ENCODE data around the gene RPL39L. TPM values are rescaled to one million over a fixed set of nuclear protein-coding genes. Genes with fewer than 3 reads are reported as not detected.

The RPL39L gene
- total RNA-seq, 1 experiment from 2014 or later = 11.9 TPM

DNA sequence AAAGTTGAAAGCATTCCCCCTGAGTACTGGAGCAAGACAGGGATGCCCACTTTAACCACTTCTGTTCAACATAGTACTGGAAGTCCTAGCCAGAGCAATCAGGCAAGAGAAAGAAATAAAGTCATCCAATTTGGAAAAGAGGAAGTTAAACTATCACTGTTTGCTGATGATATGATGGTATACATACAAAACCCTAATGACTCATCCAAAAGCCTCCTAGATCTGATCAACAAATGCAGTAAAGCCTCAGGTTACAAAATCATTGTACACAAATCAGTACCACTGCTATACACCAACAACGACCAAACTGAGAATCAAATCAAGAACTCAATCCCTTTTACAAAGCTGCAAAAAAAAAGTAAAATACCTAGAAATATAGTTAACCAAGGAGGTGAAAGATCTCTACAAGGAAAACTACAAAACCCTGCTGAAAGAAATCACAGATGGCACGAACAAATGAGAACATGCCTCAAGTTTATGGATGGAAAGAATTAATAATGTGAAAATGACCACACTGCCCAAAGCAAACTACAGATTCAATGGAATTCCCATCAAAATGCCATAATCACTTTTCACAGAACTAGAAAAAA lies 40.3 kb downstream of the RPL39L start:
- DNase-seq (ENCODE audit: low read depth) = no peak

DNA sequence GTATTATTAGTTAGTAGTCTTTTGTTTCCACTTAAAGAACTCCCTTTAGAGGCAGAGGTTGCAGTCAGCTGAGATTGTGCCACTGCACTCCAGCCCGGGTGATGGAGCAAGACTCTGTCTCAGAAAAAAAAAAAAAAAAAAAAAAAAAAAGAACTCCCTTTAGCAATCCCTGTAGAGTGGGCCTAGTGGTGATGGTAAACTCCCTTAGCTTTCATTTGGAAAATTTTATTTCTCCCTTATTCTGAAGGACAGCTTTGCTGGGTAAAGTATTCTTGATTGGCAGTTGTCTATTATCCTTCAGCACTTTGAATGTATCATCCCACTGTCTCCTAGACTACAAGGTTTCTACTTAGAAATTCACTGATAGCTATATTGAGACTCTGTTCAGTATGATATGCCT lies 46.0 kb downstream of the RPL39L start:
- DNase-seq (ENCODE audit: low read depth) = no peak

- no peak for DNase-seq (ENCODE audit: low read depth)
These were observed 50.6 kb downstream of the RPL39L start for GRCh38 chr3:187088701-187089100.

GRCh38 chr3:187086831-187087230 lies 52.5 kb downstream of the RPL39L start:
- DNase-seq (ENCODE audit: low read depth) = no peak

GRCh38 chr3:187085933-187086332 lies 53.4 kb downstream of the RPL39L start:
- DNase-seq (ENCODE audit: low read depth) = no peak

DNA sequence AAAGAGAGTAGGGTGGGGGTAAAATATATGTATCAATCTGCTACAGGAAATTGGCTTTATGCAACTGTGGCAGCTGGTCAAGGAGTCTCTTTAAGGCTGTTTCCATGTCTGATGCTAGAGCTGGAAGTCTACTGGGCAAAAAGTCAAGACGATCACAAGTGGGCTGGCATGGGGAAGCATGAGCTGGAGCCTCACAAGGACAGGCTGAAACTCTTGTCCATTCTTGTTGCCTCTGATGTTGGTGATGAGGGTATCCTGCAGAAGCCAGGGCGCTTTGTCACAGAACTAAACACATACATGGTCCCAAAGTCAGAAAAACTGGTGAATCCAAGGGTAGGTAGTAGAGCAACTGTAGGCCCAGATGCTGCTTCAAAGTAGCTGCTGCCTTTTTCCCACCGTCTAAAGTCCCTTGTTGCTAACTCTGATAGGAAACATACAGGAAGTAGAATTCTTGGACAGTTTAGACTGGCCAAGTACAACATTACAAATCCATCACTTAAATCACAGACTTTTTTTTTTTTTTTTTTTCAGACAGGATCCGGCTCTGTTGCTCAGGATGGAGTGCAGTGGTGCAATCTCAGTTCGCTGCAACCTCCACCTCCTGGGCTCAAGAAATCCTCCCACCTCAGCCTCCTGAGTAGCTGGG lies 54.2 kb downstream of the RPL39L start:
- DNase-seq (ENCODE audit: low read depth) = no peak

GRCh38 chr3:187084580-187084979 lies 54.7 kb downstream of the RPL39L start:
- no peak for DNase-seq (ENCODE audit: low read depth)

GRCh38 chr3:187084126-187084525 lies 55.2 kb downstream of the RPL39L start:
- DNase-seq (ENCODE audit: low read depth) = no peak

- DNase-seq (ENCODE audit: low read depth) = no peak
These were observed 56.4 kb downstream of the RPL39L start for GRCh38 chr3:187082758-187083375.

DNA sequence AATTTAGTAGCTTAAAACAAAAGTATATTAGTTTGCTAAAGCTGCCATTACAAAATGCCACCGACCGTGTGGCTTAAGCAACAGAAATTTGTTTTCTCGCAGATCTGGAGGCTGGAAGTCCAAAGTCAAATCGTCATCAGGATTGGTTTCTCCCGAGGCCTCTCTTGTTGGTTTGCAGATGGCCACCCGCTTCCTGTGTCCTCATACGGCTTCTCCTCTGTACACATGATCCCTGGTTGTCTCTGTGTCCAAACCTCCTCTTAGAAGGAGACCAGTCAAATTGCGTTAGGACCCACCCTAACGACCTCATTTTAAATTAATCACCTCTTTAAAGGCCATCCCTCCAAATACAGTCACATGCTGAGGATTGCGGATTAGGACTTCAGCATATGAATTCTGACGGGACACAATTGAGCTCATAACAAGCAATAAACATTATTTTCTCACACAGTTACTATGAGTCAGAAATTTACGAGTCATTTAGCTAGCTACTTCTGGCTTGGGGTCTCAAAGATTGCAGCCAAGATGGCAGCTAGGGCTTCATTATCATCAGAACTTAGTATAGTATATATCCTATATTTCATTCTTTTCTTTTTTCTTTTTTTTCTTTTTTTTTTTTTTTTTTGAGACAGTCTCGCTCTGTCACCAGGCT lies 58.4 kb downstream of the RPL39L start:
- DNase-seq (ENCODE audit: low read depth) = no peak

- DNase-seq (ENCODE audit: low read depth) = no peak
These were observed 59.9 kb downstream of the RPL39L start for GRCh38 chr3:187079090-187080022.

DNA sequence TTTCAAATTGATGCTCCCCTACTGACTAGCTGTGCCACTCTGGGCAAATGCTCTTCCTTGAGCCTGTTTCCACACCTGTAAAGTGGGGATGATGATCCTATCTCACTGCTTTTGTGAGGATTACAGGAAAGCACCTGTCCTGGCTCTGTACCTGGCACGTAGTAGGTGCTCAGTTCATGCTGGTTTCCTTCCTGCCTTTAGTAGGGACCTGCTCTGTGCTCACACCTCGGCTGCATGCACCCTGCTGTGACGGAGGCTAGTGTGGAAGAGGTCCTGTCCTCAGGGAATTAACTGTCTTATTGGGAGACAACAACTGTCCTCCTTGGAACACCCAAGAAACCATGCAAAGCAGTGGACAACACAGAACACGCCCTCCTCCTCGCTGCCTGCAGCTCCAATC lies 61.8 kb downstream of the RPL39L start:
- no peak for DNase-seq (ENCODE audit: low read depth)

DNA sequence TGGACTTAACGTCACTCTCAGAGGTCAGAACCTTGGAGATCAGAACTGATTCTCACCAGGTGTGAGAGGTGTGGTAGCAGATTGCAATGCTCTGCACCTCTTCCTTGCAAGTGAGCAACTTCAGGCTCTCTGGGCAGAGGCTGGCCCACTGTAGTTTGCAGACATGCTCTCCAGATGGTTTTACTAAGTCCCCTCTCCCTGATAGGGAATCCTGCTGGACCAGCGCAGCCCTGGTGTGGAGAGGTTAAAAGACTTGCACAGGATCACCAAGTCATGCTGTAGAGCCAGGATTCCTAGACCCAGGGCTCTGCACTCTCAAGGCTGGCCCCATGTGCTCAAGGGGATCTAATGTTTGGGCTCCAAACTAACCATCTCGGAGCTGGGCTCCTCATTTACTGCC lies 62.2 kb downstream of the RPL39L start:
- no peak for DNase-seq (ENCODE audit: low read depth)

DNA sequence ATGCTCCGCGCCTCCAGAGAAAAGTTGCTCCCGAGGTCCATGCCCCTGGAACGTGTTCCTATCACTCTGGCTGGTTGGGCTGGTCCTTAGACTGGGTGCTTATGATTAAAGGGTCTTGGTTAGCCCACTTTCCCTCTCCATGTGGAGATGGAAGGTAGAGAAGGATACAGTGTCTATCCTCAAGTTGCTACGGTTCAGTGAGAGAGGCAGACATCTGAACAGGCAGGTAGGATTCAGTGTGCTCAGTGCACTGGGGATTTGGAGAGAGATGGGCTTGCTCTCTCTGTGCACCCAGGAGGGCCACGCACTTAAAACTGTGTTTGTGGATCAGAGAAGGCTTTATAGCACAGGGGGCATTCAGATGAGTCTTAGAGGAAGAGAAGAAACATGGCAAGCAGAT lies 63.0 kb downstream of the RPL39L start:
- no peak for DNase-seq (ENCODE audit: low read depth)

GRCh38 chr3:187074846-187075245 lies 64.5 kb downstream of the RPL39L start:
- no peak for DNase-seq (ENCODE audit: low read depth)

DNA sequence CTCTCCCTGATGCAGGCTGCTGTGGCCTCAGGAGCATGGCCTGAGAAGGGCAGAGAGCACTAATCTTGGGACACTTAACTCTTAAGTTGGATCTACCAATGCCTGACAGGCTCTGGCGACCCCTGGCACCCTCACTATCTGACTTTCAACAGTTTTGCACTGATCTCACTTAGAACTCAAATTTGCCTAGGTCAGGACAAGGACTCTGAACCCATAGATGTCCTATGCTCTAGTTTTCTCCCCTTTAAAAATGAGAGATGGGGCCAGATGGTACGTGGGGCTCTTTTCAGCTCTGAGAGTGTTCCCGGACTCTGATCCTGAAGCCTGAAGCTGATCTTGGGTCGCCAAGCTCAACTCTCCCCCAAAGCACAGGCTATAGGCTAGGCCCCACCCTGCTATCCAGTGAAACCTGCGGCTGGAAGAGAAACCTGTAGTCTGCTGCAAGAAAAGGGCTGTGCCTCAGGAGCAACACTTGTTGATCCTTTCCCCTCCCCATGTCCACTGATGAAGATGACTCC lies 65.7 kb downstream of the RPL39L start:
- no peak for DNase-seq (ENCODE audit: low read depth)

- DNase-seq (ENCODE audit: low read depth) = no peak
These were observed 66.8 kb downstream of the RPL39L start for GRCh38 chr3:187072511-187072910.

GRCh38 chr3:187072102-187072501 lies 67.2 kb downstream of the RPL39L start:
- DNase-seq (ENCODE audit: low read depth) = no peak

All from LHCN-M2 (cell line).